ENCODE data around the gene CDK8. TPM values are rescaled to one million over a fixed set of nuclear protein-coding genes. Genes with fewer than 3 reads are reported as not detected.

The CDK8 gene
- total and polyA plus RNA-seq, 9 of the 15 experiments (the other 6 are each of a cell fraction or from before 2014, with no cell fraction given) = 11.3 to 33.7 (median 20.3) TPM

DNA sequence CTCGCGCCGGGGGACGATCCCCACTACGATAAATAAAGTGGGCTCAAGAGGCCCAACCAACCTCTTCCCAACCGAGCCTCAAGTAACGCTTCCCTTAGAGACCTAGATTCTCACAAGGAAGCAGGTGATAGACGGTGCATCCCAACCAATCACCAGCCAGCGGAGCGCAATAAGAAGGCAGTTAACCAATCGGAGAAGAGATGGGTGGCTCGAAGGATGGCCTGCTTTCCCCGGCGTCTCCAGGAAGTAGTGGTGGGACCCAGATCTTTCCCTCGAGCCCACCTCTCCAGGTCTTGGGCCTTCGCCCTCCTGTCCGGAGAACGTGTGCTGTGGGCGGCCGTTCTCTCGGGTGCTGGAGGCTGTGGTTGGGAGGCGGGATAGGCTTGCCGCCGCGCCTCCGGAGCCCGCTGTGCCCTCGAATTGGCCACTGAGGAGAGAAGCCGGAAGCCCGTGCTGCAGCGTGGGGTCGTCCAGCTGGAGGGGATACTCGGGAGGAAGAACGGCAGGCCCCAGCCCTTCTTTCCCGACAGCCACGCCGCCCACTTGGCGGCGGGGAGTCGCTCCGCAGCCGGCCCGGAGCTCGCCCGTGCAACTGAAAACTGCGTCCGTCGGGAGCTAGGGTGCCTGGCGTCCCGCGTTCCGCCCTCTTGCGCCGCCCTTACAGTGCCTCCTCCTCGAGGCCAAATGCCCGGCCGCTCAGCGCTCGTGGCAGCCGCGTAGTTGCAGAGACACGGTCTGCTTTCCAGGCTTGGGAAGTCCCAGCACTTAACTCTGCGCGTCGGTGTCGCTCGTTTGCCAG lies 32.0 kb upstream of the CDK8 start, which contains the start of gene RNF6 (continued):
- TF ChIP-seq, protein P1, sequence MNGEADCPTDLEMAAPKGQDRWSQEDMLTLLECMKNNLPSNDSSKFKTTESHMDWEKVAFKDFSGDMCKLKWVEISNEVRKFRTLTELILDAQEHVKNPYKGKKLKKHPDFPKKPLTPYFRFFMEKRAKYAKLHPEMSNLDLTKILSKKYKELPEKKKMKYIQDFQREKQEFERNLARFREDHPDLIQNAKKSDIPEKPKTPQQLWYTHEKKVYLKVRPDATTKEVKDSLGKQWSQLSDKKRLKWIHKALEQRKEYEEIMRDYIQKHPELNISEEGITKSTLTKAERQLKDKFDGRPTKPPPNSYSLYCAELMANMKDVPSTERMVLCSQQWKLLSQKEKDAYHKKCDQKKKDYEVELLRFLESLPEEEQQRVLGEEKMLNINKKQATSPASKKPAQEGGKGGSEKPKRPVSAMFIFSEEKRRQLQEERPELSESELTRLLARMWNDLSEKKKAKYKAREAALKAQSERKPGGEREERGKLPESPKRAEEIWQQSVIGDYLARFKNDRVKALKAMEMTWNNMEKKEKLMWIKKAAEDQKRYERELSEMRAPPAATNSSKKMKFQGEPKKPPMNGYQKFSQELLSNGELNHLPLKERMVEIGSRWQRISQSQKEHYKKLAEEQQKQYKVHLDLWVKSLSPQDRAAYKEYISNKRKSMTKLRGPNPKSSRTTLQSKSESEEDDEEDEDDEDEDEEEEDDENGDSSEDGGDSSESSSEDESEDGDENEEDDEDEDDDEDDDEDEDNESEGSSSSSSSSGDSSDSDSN (IDR thresholded peaks at IDR 0.05; ENCODE audit: borderline replicate concordance in 1 of 2, low read depth in 2 of 2, low read length in 2 of 2) = peak; percentile 42 to 52; a peak in 2 of 4 replicates
- TF ChIP-seq, protein P2, sequence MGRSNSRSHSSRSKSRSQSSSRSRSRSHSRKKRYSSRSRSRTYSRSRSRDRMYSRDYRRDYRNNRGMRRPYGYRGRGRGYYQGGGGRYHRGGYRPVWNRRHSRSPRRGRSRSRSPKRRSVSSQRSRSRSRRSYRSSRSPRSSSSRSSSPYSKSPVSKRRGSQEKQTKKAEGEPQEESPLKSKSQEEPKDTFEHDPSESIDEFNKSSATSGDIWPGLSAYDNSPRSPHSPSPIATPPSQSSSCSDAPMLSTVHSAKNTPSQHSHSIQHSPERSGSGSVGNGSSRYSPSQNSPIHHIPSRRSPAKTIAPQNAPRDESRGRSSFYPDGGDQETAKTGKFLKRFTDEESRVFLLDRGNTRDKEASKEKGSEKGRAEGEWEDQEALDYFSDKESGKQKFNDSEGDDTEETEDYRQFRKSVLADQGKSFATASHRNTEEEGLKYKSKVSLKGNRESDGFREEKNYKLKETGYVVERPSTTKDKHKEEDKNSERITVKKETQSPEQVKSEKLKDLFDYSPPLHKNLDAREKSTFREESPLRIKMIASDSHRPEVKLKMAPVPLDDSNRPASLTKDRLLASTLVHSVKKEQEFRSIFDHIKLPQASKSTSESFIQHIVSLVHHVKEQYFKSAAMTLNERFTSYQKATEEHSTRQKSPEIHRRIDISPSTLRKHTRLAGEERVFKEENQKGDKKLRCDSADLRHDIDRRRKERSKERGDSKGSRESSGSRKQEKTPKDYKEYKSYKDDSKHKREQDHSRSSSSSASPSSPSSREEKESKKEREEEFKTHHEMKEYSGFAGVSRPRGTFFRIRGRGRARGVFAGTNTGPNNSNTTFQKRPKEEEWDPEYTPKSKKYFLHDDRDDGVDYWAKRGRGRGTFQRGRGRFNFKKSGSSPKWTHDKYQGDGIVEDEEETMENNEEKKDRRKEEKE (IDR thresholded peaks at IDR 0.05; ENCODE audit: borderline replicate concordance in 1 of 2, control insufficient read depth in 1 of 2, low read depth in 2 of 2, low read length in 1 of 2) = 0 out of 4 replicates have a peak, but pooled peaks of 1 of the 2 experiments have one; percentile 31
- peak; percentile 52 for TF ChIP-seq NFIC (IDR thresholded peaks at IDR 0.05)
- TF ChIP-seq RCOR1 (IDR thresholded peaks at IDR 0.05; ENCODE audit: borderline replicate concordance in 1 of 2, low read depth in 2 of 2, low read length in 2 of 2) = no peak
- TF ChIP-seq CBX3 (IDR thresholded peaks at IDR 0.05; ENCODE audit: borderline replicate concordance in 1 of 2, low read length in 2 of 2) = 0 out of 3 replicates have a peak, but pooled peaks of 1 of the 2 experiments have one; percentile 19
- TF ChIP-seq RBM39 (optimal IDR thresholded peaks at IDR 0.05; ENCODE audit: low read depth, low read length) = no peak
- no peak for TF ChIP-seq GATAD2A (IDR thresholded peaks at IDR 0.05)
- peak; percentile 70 for TF ChIP-seq MYC (IDR thresholded peaks at IDR 0.05; ENCODE audit: low read depth, low read length)
- peak; percentile 85; the same call in 1 of the 2 replicates for TF ChIP-seq MYC (CRISPR knock-in tag; IDR thresholded peaks at IDR 0.05; ENCODE audit: borderline replicate concordance, low read depth)
- TF ChIP-seq SRF (CRISPR knock-in tag; IDR thresholded peaks at IDR 0.05) = peak; percentile 3 to 35; a peak in 1 of 4 replicates
- peak; percentile 3 to 13; a peak in 1 of 4 replicates for TF ChIP-seq NRF1 (conservative IDR thresholded peaks at IDR 0.05 in 1 of 2, IDR thresholded peaks at IDR 0.05 in 1 of 2)
- TF ChIP-seq FOS (IDR thresholded peaks at IDR 0.05; ENCODE audit: extremely low read depth, insufficient read length) = peak; percentile 95
- TF ChIP-seq SMAD4 (CRISPR knock-in tag; conservative IDR thresholded peaks at IDR 0.05) = peak; percentile 71
- no peak for TF ChIP-seq GABPB2 (CRISPR knock-in tag; conservative IDR thresholded peaks at IDR 0.05)
- peak; percentile 63; the same call in 1 of the 2 replicates for TF ChIP-seq ETV5 (CRISPR knock-in tag; IDR thresholded peaks at IDR 0.05; ENCODE audit: low read depth)
- TF ChIP-seq, protein P3, sequence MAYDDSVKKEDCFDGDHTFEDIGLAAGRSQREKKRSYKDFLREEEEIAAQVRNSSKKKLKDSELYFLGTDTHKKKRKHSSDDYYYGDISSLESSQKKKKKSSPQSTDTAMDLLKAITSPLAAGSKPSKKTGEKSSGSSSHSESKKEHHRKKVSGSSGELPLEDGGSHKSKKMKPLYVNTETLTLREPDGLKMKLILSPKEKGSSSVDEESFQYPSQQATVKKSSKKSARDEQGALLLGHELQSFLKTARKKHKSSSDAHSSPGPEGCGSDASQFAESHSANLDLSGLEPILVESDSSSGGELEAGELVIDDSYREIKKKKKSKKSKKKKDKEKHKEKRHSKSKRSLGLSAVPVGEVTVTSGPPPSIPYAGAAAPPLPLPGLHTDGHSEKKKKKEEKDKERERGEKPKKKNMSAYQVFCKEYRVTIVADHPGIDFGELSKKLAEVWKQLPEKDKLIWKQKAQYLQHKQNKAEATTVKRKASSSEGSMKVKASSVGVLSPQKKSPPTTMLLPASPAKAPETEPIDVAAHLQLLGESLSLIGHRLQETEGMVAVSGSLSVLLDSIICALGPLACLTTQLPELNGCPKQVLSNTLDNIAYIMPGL (CRISPR knock-in tag; IDR thresholded peaks at IDR 0.05) = 0 out of 2 replicates have a peak, but pooled peaks have one; percentile 68
- TF ChIP-seq, protein P4, sequence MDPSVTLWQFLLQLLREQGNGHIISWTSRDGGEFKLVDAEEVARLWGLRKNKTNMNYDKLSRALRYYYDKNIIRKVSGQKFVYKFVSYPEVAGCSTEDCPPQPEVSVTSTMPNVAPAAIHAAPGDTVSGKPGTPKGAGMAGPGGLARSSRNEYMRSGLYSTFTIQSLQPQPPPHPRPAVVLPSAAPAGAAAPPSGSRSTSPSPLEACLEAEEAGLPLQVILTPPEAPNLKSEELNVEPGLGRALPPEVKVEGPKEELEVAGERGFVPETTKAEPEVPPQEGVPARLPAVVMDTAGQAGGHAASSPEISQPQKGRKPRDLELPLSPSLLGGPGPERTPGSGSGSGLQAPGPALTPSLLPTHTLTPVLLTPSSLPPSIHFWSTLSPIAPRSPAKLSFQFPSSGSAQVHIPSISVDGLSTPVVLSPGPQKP (CRISPR knock-in tag; IDR thresholded peaks at IDR 0.05) = no peak
- TF ChIP-seq MTA3 (IDR thresholded peaks at IDR 0.05; ENCODE audit: borderline replicate concordance) = peak; percentile 73

Data from K562 (cell line).